ENCODE measurements around the gene STK31.

DNA sequence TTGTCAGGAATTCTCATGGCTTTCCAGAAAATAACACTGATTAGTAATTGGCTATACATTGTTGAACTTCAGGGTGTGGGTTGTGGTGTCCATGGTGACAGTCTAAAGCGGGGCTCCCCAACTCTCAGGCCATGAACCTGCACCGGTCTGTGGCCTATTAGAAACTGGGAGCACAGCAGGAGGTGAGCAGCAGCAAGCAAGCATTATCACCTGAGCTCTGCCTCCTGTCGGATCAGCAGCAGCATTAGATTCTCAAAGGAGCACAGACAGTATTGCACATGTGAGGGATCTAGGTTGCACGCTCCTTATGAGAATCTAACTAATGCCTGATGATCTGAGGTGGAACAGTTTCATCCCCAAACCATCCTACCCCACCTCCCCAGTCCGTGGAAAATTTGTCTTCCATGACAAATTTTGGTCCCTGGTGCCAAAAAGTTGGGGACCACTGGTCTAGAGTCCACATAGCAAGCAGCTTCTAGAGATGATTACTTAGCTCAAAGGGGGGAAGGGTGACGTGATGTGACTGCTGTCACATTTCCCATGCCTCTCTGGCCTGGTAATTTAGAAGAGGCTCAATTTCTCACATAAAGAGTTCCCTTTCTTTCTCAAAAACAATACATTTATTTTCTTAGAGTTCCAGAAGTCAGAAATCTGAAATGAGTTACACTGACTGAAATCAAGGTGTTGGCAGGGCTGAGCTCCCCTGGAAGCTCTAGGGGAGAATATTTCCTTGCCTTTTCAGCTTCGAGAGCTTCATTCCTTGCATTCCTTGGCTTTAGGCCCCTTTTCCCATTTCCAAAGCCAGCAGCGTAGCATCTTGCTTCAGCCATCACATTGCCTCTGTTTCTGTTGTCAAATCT, 47.7 kb upstream of the STK31 start:
- TF ChIP-seq, protein P1, sequence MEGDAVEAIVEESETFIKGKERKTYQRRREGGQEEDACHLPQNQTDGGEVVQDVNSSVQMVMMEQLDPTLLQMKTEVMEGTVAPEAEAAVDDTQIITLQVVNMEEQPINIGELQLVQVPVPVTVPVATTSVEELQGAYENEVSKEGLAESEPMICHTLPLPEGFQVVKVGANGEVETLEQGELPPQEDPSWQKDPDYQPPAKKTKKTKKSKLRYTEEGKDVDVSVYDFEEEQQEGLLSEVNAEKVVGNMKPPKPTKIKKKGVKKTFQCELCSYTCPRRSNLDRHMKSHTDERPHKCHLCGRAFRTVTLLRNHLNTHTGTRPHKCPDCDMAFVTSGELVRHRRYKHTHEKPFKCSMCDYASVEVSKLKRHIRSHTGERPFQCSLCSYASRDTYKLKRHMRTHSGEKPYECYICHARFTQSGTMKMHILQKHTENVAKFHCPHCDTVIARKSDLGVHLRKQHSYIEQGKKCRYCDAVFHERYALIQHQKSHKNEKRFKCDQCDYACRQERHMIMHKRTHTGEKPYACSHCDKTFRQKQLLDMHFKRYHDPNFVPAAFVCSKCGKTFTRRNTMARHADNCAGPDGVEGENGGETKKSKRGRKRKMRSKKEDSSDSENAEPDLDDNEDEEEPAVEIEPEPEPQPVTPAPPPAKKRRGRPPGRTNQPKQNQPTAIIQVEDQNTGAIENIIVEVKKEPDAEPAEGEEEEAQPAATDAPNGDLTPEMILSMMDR (IDR thresholded peaks at IDR 0.05; ENCODE audit: low read depth, low read length, missing input control) = no peak
- TF ChIP-seq, protein P2, sequence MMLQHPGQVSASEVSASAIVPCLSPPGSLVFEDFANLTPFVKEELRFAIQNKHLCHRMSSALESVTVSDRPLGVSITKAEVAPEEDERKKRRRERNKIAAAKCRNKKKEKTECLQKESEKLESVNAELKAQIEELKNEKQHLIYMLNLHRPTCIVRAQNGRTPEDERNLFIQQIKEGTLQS (IDR thresholded peaks at IDR 0.05) = no peak
- TF ChIP-seq GABPA (IDR thresholded peaks at IDR 0.05 in 1 of 2, conservative IDR thresholded peaks at IDR 0.05 in 1 of 2) = no peak
- TF ChIP-seq RAD21 (IDR thresholded peaks at IDR 0.05) = no peak
- TF ChIP-seq JUND (IDR thresholded peaks at IDR 0.05) = no peak
- TF ChIP-seq, protein P3, sequence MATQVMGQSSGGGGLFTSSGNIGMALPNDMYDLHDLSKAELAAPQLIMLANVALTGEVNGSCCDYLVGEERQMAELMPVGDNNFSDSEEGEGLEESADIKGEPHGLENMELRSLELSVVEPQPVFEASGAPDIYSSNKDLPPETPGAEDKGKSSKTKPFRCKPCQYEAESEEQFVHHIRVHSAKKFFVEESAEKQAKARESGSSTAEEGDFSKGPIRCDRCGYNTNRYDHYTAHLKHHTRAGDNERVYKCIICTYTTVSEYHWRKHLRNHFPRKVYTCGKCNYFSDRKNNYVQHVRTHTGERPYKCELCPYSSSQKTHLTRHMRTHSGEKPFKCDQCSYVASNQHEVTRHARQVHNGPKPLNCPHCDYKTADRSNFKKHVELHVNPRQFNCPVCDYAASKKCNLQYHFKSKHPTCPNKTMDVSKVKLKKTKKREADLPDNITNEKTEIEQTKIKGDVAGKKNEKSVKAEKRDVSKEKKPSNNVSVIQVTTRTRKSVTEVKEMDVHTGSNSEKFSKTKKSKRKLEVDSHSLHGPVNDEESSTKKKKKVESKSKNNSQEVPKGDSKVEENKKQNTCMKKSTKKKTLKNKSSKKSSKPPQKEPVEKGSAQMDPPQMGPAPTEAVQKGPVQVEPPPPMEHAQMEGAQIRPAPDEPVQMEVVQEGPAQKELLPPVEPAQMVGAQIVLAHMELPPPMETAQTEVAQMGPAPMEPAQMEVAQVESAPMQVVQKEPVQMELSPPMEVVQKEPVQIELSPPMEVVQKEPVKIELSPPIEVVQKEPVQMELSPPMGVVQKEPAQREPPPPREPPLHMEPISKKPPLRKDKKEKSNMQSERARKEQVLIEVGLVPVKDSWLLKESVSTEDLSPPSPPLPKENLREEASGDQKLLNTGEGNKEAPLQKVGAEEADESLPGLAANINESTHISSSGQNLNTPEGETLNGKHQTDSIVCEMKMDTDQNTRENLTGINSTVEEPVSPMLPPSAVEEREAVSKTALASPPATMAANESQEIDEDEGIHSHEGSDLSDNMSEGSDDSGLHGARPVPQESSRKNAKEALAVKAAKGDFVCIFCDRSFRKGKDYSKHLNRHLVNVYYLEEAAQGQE (IDR thresholded peaks at IDR 0.05) = no peak
- TF ChIP-seq TAF1 (conservative IDR thresholded peaks at IDR 0.05) = no peak
- TF ChIP-seq, protein P4, sequence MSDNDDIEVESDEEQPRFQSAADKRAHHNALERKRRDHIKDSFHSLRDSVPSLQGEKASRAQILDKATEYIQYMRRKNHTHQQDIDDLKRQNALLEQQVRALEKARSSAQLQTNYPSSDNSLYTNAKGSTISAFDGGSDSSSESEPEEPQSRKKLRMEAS (IDR thresholded peaks at IDR 0.05) = no peak
- no peak for TF ChIP-seq FOXA1 (IDR thresholded peaks at IDR 0.05)
- TF ChIP-seq FOXA2 (IDR thresholded peaks at IDR 0.05) = no peak
- TF ChIP-seq, protein P5, sequence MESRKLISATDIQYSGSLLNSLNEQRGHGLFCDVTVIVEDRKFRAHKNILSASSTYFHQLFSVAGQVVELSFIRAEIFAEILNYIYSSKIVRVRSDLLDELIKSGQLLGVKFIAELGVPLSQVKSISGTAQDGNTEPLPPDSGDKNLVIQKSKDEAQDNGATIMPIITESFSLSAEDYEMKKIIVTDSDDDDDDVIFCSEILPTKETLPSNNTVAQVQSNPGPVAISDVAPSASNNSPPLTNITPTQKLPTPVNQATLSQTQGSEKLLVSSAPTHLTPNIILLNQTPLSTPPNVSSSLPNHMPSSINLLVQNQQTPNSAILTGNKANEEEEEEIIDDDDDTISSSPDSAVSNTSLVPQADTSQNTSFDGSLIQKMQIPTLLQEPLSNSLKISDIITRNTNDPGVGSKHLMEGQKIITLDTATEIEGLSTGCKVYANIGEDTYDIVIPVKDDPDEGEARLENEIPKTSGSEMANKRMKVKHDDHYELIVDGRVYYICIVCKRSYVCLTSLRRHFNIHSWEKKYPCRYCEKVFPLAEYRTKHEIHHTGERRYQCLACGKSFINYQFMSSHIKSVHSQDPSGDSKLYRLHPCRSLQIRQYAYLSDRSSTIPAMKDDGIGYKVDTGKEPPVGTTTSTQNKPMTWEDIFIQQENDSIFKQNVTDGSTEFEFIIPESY (IDR thresholded peaks at IDR 0.05) = no peak
- no peak for TF ChIP-seq SP1 (IDR thresholded peaks at IDR 0.05)
- TF ChIP-seq HNF4A (conservative IDR thresholded peaks at IDR 0.05) = no peak
- no peak for TF ChIP-seq EGR1 (IDR thresholded peaks at IDR 0.05; ENCODE audit: low read depth in 2 of 2)
